Right forelimb (tissue), 1 donor: Measurements from ENCODE around the gene HSD11B1.

Experiments used
- DNase-seq: peaks from one replicate; pipeline ENCODE4 v3.0.0-alpha.2; 2018

HSD11B1 gene

GRCh38 chr1:209728466-209728865 is 23.8 kb downstream of the HSD11B1 start:
- no peak for DNase-seq

GRCh38 chr1:209729436-209729835 is 24.8 kb downstream of the HSD11B1 start:
- no peak for DNase-seq

- no peak for DNase-seq
Observed at GRCh38 chr1:209732725-209733124, 28.1 kb downstream of the HSD11B1 start.

- no peak for DNase-seq
Observed at GRCh38 chr1:209733409-209734192, 29.0 kb downstream of the HSD11B1 start.

- DNase-seq, result no peak
Observed at GRCh38 chr1:209736490-209737117, 32.0 kb downstream of the HSD11B1 start.

- no peak for DNase-seq
Observed at GRCh38 chr1:209737118-209737505, 32.5 kb downstream of the HSD11B1 start.

GRCh38 chr1:209738270-209738669 is 33.6 kb downstream of the HSD11B1 start:
- DNase-seq, result no peak

- DNase-seq, result no peak
Observed at GRCh38 chr1:209741193-209741592, 36.5 kb downstream of the HSD11B1 start.

GRCh38 chr1:209741889-209742288 is 37.2 kb downstream of the HSD11B1 start:
- DNase-seq, result no peak

GRCh38 chr1:209742409-209743144 is 37.9 kb downstream of the HSD11B1 start:
- no peak for DNase-seq

- no peak for DNase-seq
Observed at GRCh38 chr1:209743145-209743482, 38.5 kb downstream of the HSD11B1 start.

GRCh38 chr1:209746451-209747165 is 42.0 kb downstream of the HSD11B1 start:
- no peak for DNase-seq

- DNase-seq, result peak; percentile 81
Observed at GRCh38 chr1:209747580-209748262, 43.1 kb downstream of the HSD11B1 start.

GRCh38 chr1:209748620-209749019 is 44.0 kb downstream of the HSD11B1 start:
- DNase-seq, result no peak

- no peak for DNase-seq
Observed at GRCh38 chr1:209749205-209749604, 44.6 kb downstream of the HSD11B1 start.

GRCh38 chr1:209749670-209750323 is 45.2 kb downstream of the HSD11B1 start:
- no peak for DNase-seq

- DNase-seq, result no peak
Observed at GRCh38 chr1:209751627-209752231, 47.1 kb downstream of the HSD11B1 start.

- DNase-seq, result no peak
Observed at GRCh38 chr1:209752890-209753289, 48.2 kb downstream of the HSD11B1 start.

GRCh38 chr1:209755256-209755655 is 50.6 kb downstream of the HSD11B1 start:
- no peak for DNase-seq

- no peak for DNase-seq
Observed at GRCh38 chr1:209755926-209756614, 51.4 kb downstream of the HSD11B1 start, which contains the start of gene TRAF3IP3. TRAF3IP3 (plus strand) TSS chr1:209756053; CDS start chr1:209760040, 3,987 bp downstream.
